ENCODE results near the gene UPK2.
A peak's percentile ranks its signal among the peaks of the same experiment; 100 is the strongest.

Gene UPK2

DNA sequence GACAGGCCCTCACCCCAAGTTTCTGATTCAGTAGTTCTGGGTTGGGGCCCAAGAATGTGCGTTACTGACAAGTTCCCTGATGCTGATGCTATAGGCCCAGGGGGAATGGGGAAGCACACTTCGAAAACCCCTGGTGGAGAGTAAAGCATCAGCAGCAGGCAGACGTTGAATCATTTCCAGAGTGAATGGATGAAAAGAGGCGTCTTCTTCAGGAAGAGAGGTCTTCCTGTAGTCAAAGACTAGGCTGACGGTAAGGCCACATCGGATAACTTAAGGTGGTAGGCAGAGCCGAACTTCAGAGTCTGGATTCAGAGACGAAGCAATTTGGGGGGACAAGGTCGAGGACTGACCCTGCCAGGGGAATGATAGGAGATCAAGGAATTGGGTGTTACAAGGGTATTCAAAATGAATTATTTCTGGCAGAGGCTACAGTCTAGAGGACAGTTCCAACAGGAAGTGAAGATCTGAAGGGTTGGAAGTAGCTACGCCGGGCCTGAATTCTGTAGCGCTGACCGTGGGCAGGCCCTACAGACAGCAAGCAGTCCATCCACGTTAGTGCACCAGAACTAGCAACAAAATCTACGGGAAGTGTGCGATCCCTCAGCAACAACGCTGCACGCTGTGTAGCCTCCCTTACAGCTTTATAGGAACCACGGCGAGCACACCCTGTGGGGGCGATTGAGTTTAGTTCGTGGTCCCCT is 41.0 kb downstream of the UPK2 start:
- DNase-seq = peak; percentile 11

DNA sequence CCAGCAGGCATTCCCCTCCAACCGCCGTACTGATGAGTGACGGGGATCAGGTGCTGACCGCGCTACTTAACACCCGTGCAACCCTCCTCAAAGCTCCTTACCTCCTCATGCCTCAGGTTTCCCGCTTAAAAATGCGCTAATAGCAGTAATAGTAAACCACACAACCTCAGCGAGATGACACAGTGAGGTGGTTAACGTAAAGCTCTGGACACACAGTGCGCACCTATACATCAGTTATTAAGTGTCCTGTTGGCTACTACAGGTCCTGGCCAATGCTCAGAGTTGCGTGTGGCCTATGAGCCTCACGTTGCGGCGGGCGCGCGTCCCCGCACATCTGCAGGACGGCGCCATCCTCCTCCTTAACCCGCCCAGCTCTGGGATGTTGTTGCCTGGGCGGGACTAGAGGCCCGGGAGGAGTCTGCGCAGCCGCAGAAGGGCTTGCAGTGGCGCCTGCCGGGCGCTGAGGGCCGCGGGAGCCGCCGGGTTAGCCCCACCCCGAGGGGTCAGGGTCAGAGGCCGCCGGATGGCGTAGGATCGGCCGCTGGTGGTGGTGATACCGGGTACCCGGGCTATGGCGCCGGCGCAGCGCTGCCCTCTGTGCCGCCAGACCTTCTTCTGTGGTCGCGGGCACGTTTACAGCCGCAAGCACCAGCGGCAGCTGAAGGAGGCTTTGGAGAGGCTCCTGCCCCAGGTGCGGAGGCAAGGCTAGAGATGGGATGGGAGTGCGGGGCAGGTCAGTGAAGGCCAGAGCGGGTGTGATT is 41.7 kb downstream of the UPK2 start, which contains the start of gene CENATAC:
TSS of gene CENATAC (plus strand) at position 512 of the 761 bp plus-strand sequence. CDS start at position 572, 60 bp downstream.
- DNase-seq = peak; percentile 96

DNA sequence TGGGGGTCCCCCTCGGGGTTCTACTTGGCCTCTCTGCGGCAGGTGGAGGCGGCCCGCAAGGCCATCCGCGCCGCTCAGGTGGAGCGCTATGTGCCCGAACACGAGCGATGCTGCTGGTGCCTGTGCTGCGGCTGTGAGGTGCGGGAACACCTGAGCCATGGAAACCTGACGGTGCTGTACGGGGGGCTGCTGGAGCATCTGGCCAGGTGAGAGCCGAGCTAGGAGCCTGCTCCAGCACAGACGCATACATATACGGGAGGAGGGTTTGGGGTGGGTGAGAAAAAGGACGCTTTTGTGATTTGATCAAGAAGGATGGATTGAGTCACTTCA is 42.3 kb downstream of the UPK2 start:
- no peak for DNase-seq

DNA sequence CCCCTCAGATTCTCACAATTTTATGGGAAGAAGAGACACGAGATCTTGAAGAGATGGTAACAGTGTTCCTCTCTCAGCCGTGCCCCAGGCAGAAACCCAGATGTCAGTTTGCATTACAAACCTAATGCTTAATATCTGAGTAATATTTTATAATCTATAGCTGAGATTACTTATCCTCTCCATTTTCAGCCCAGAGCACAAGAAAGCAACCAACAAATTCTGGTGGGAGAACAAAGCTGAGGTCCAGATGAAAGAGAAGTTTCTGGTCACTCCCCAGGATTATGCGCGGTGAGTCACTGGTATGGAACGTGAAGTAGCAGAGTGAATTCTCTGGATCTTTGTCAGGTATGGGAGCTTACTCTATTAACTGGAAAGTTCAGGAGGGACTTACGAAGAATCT is 42.7 kb downstream of the UPK2 start:
- no peak for DNase-seq

DNA sequence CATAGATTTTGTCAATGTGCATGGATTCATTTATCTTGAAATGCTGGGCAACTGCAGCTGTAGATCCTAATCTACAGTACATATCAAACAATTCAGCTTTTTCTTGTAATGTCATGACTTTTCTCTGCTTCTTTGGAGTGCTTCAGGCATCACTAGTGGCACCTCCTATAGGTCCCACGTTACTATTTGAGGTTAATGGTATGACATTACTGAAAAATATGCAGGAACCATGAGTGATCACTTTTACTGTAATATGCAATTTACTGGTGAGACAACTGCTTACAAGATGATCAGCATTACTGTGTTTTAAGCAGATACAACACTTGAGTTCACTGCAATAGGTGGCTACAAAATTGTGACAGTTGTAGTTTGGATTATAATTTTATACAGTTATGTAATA is 44.8 kb downstream of the UPK2 start:
- DNase-seq = no peak

DNA sequence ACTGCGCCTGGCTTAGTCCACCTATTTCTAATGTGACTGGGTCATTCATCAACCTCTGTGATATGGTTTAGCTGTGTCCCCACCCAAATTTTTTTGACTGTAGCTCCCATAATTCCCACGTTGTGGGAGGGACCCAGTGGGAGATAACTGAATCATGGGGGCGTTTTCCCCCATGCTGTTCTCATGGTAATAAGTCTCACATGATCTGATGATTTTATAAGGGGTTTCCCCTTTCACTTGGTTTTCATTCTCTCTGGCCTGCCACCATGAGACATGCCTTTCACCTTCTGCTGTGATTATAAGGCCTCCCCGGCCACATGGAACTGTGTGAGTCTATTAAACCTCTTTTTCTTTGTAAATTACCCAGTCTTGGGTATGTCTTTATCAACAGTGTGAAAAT is 50.6 kb downstream of the UPK2 start:
- no peak for DNase-seq

Data from activated gamma-delta T cell treated with Interleukin-2 at 50 U/mL for 16 hours (primary cell).